Liver (tissue), 9 donors: Measurements from ENCODE around the gene RPS6KA3. TPM values are rescaled to one million over a fixed set of nuclear protein-coding genes. Genes with fewer than 3 reads are reported as not detected.

Source experiments
- DNase-seq: peaks from one replicate; pipeline ENCODE4 v3.0.0-alpha.2; 2017; ENCODE audit warnings: low spot score
- H3K27ac ChIP-seq, 2 donors: one replicate each; pipeline ENCODE4 v1.7.0; 2013; ENCODE audit warnings: inconsistent platforms in 2 of 2, low read length in 2 of 2, control low read depth in 1 of 2, low read depth in 1 of 2, mild to moderate bottlenecking in 1 of 2
- H3K27me3 ChIP-seq, 4 donors: one replicate each; pipeline versions ENCODE4 v1.6.1 to v1.7.0; 2013; ENCODE audit warnings: low read length in 3 of 4, inconsistent platforms in 1 of 4, mild to moderate bottlenecking in 1 of 4, moderate library complexity in 1 of 4; ENCODE audit not compliant: control insufficient read depth in 4 of 4, insufficient read depth in 4 of 4
- H3K36me3 ChIP-seq, 4 donors: one replicate each; pipeline versions ENCODE4 v1.6.1 to v1.7.0; 2013; ENCODE audit warnings: low read length in 3 of 4, mild to moderate bottlenecking in 3 of 4, low read depth in 1 of 4, moderate library complexity in 1 of 4; ENCODE audit not compliant: control insufficient read depth in 4 of 4, insufficient read depth in 3 of 4
- H3K4me1 ChIP-seq, 4 donors: one replicate each; pipeline versions ENCODE4 v1.6.1 to v1.7.0; 2013; ENCODE audit warnings: low read length in 3 of 4, mild to moderate bottlenecking in 3 of 4, moderate library complexity in 1 of 4; ENCODE audit not compliant: control insufficient read depth in 4 of 4, insufficient read depth in 4 of 4
- H3K4me3 ChIP-seq, 3 donors: one replicate each; pipeline versions ENCODE4 v1.6.1 to v1.7.0; 2013; ENCODE audit warnings: low read length in 3 of 3, control low read depth in 1 of 3, low read depth in 1 of 3, mild to moderate bottlenecking in 1 of 3
- H3K9ac ChIP-seq, 2 donors: one replicate each; pipeline ENCODE4 v1.7.0; 2013; ENCODE audit warnings: low read length in 2 of 2, mild to moderate bottlenecking in 2 of 2, moderate library complexity in 2 of 2, control low read depth in 1 of 2, low read depth in 1 of 2
- H3K9me3 ChIP-seq, 4 donors: one replicate each; pipeline versions ENCODE4 v1.6.1 to v1.7.0; 2013; ENCODE audit warnings: low read length in 3 of 4; ENCODE audit not compliant: control insufficient read depth in 4 of 4
- ATF3 ChIP-seq: IDR thresholded peaks from 2 replicates; pipeline ENCODE4 v1.6.1; 2016; ENCODE audit warnings: antibody characterized with exemption
- EGR1 ChIP-seq, 2 donors: IDR thresholded peaks; 2 replicates each; pipeline ENCODE4 v1.6.1; 2016 to 2018; ENCODE audit warnings: antibody characterized with exemption in 2 of 2, low read depth in 2 of 2
- FOXA1 ChIP-seq: IDR thresholded peaks from 2 replicates; pipeline ENCODE4 v1.6.1; 2016; ENCODE audit warnings: antibody characterized with exemption
- FOXA2 ChIP-seq: IDR thresholded peaks from 2 replicates; pipeline ENCODE4 v1.6.1; 2016; ENCODE audit warnings: antibody characterized with exemption
- GABPA ChIP-seq, 2 donors: IDR thresholded peaks in 1 of 2; conservative IDR thresholded peaks in 1 of 2; 2 replicates each; pipeline ENCODE4 v1.6.1; 2016; ENCODE audit warnings: antibody characterized with exemption in 2 of 2, mild to moderate bottlenecking in 1 of 2, moderate library complexity in 1 of 2
- HNF4A ChIP-seq, 2 donors: conservative IDR thresholded peaks; 2 replicates each; pipeline ENCODE4 v1.6.1; 2016; ENCODE audit warnings: antibody characterized with exemption in 2 of 2, mild to moderate bottlenecking in 2 of 2
- HNF4G ChIP-seq: IDR thresholded peaks from 2 replicates; pipeline ENCODE4 v1.6.1; 2016; ENCODE audit warnings: antibody characterized with exemption
- JUND ChIP-seq, 2 donors: IDR thresholded peaks; 2 replicates each; pipeline ENCODE4 v1.6.1; 2016; ENCODE audit warnings: antibody characterized with exemption in 2 of 2
- MAX ChIP-seq: IDR thresholded peaks from 2 replicates; pipeline ENCODE4 v1.6.1; 2016; ENCODE audit warnings: antibody characterized with exemption
- NR2F2 ChIP-seq: IDR thresholded peaks from 2 replicates; pipeline ENCODE4 v1.6.1; 2016; ENCODE audit warnings: antibody characterized with exemption
- RAD21 ChIP-seq, 2 donors: IDR thresholded peaks; 2 replicates each; pipeline ENCODE4 v1.6.1; 2016; ENCODE audit warnings: antibody characterized with exemption in 2 of 2, mild to moderate bottlenecking in 2 of 2
- RXRA ChIP-seq, 2 donors: IDR thresholded peaks; 2 replicates each; pipeline ENCODE4 v1.6.1; 2017 to 2018; ENCODE audit warnings: antibody characterized with exemption in 2 of 2, mild to moderate bottlenecking in 1 of 2
- SP1 ChIP-seq: IDR thresholded peaks from 2 replicates; pipeline ENCODE4 v1.6.1; 2018; ENCODE audit warnings: antibody characterized with exemption, mild to moderate bottlenecking
- TAF1 ChIP-seq: conservative IDR thresholded peaks from 2 replicates; pipeline ENCODE4 v1.6.1; 2016; ENCODE audit warnings: antibody characterized with exemption, mild to moderate bottlenecking
- YY1 ChIP-seq: IDR thresholded peaks from 2 replicates; pipeline ENCODE4 v1.6.1; 2016; ENCODE audit warnings: antibody characterized with exemption, mild to moderate bottlenecking
- ZBTB33 ChIP-seq: IDR thresholded peaks from 2 replicates; pipeline ENCODE4 v1.6.1; 2016; ENCODE audit warnings: antibody characterized with exemption
- WGBS: extraction: QIAGEN DNeasy Blood & Tissue Kit; methylation state at CpG from one replicate; pipeline ENCODE4 v1.1.7; 2013; 5-methylcytosine and 5-hydroxymethylcytosine counted together
- polyA plus RNA-seq, 2 donors: library from polyadenylated mRNA; stranded (reverse) in 1 of 2; unstranded in 1 of 2; fragments of 200-250 nt in 1 of 2; fragments of >200 nt in 1 of 2; fragmentation: Nextera tagmentation in 1 of 2; extraction: Ambion mirVana in 1 of 2; gene quantifications; one replicate each; pipeline versions ENCODE4 v1.2.1 to v1.2.3, GENCODE V29; 2013 to 2015
- total RNA-seq, 2 donors: library from RNA; depleted of rRNA; stranded (reverse); fragments of >200 nt; gene quantifications; one replicate each; pipeline ENCODE4 v1.2.3, GENCODE V29; 2014
- TF ChIP-seq, protein P1 (sequence below): IDR thresholded peaks from 2 replicates; pipeline ENCODE4 v1.6.1; 2016; ENCODE audit warnings: antibody characterized with exemption, mild to moderate bottlenecking
- TF ChIP-seq, protein P2 (sequence below): fragments of 150-350 bp; IDR thresholded peaks from 2 replicates; pipeline ENCODE4 v1.5.1; 2017; ENCODE audit warnings: improper control_type of control experiment, low read depth, low read length; ENCODE audit not compliant: missing input control
- donor health status: healthy.
- donor health status: healthy.
- donor health status: healthy.
- donor health status: healthy.
- donor health status: healthy.

RPS6KA3 gene
- total and polyA plus RNA-seq, 4 donors: 11.1 to 69.7 (median 38.8) TPM

DNA sequence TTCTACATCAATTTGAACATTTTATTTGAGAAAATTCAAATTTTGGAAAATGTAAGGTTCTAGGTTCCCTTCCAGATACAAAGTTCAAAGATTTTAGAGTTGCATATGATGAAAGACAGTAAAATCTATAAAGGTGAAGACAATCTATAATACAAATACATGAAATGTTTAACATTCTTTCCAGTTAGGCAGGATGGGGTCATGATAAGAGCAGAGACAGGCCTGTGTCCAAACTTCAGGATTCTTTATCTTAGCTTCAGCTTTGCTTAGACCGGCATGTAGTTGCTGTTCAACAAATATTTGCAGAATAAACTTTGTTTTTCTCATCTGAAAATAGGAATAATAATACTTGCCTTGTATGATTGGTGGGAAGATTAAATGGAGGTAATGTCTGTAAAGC lies 4.5 kb upstream of the RPS6KA3 start:
- Histone ChIP-seq H3K9ac (no peak overlapping the region), H3K36me3 (no peaks in the 10 kb centered on the region), H3K27me3 (no peaks in the 10 kb centered on the region), H3K9me3 (no peaks in the 10 kb centered on the region), H3K27ac (no peak overlapping the region), H3K4me1 (no peaks in the 10 kb centered on the region), H3K4me3 (no peak overlapping the region)
- DNase-seq: no peak
- 18% methylated on average over 1 of the region's 1 CpG for WGBS
- TF ChIP-seq HNF4A (conservative IDR thresholded peaks at IDR 0.05) (no peak), HNF4G (no peak), RAD21 (IDR thresholded peaks at IDR 0.05) (no peak)
- TF ChIP-seq, protein P1, sequence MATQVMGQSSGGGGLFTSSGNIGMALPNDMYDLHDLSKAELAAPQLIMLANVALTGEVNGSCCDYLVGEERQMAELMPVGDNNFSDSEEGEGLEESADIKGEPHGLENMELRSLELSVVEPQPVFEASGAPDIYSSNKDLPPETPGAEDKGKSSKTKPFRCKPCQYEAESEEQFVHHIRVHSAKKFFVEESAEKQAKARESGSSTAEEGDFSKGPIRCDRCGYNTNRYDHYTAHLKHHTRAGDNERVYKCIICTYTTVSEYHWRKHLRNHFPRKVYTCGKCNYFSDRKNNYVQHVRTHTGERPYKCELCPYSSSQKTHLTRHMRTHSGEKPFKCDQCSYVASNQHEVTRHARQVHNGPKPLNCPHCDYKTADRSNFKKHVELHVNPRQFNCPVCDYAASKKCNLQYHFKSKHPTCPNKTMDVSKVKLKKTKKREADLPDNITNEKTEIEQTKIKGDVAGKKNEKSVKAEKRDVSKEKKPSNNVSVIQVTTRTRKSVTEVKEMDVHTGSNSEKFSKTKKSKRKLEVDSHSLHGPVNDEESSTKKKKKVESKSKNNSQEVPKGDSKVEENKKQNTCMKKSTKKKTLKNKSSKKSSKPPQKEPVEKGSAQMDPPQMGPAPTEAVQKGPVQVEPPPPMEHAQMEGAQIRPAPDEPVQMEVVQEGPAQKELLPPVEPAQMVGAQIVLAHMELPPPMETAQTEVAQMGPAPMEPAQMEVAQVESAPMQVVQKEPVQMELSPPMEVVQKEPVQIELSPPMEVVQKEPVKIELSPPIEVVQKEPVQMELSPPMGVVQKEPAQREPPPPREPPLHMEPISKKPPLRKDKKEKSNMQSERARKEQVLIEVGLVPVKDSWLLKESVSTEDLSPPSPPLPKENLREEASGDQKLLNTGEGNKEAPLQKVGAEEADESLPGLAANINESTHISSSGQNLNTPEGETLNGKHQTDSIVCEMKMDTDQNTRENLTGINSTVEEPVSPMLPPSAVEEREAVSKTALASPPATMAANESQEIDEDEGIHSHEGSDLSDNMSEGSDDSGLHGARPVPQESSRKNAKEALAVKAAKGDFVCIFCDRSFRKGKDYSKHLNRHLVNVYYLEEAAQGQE: no peak

DNA sequence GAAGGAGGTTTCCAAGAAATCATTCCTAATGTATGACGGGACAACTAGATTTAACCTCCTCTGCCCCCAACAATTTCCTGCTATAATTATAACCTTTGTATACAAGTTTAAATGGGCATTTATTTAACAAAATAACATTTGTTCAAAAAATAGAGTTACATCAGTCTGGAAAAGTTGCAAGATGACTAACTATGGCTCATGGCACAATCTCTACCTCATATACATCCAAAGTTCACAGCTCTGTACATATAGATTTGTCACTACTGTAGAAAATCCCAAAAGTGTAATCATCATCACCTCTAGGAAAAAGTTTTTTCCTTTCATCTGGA lies 3.8 kb upstream of the RPS6KA3 start:
- Histone ChIP-seq H3K27ac (no peak overlapping the region), H3K9ac (no peak overlapping the region), H3K4me3 (no peak overlapping the region), H3K4me1 (no peaks in the 10 kb centered on the region), H3K36me3 (no peaks in the 10 kb centered on the region), H3K9me3 (no peaks in the 10 kb centered on the region), H3K27me3 (no peaks in the 10 kb centered on the region)
- WGBS: 94% methylated on average over 1 of the region's 1 CpG
- no peak for DNase-seq
- TF ChIP-seq GABPA (IDR thresholded peaks at IDR 0.05 in 1 of 2, conservative IDR thresholded peaks at IDR 0.05 in 1 of 2) (no peak), FOXA2 (no peak), YY1 (no peak), NR2F2 (no peak), RXRA (IDR thresholded peaks at IDR 0.05) (no peak), MAX (no peak), JUND (IDR thresholded peaks at IDR 0.05) (no peak), ZBTB33 (no peak), HNF4G (no peak), ATF3 (no peak), EGR1 (IDR thresholded peaks at IDR 0.05; ENCODE audit: low read depth in 2 of 2) (no peak), RAD21 (IDR thresholded peaks at IDR 0.05) (no peak), HNF4A (conservative IDR thresholded peaks at IDR 0.05) (no peak), SP1 (no peak), TAF1 (no peak), FOXA1 (no peak)
- TF ChIP-seq, protein P1: no peak
- TF ChIP-seq, protein P2, sequence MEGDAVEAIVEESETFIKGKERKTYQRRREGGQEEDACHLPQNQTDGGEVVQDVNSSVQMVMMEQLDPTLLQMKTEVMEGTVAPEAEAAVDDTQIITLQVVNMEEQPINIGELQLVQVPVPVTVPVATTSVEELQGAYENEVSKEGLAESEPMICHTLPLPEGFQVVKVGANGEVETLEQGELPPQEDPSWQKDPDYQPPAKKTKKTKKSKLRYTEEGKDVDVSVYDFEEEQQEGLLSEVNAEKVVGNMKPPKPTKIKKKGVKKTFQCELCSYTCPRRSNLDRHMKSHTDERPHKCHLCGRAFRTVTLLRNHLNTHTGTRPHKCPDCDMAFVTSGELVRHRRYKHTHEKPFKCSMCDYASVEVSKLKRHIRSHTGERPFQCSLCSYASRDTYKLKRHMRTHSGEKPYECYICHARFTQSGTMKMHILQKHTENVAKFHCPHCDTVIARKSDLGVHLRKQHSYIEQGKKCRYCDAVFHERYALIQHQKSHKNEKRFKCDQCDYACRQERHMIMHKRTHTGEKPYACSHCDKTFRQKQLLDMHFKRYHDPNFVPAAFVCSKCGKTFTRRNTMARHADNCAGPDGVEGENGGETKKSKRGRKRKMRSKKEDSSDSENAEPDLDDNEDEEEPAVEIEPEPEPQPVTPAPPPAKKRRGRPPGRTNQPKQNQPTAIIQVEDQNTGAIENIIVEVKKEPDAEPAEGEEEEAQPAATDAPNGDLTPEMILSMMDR: no peak
